Hematopoietic multipotent progenitor cell treated with erythropoietin and hydrocortisone succinate and interleukin-3 and kit ligand, for 15 days (in vitro differentiated cells): ENCODE measurements around the gene ZFHX3.

ENCODE experiments used
- DNase-seq: peaks from one replicate; pipeline ENCODE4 v3.0.0-alpha.2; 2015; ENCODE audit warnings: low spot score

ZFHX3 gene

GRCh38 chr16:72743011-72743761 is 304.7 kb downstream of the ZFHX3 start:
- DNase-seq: no peak

GRCh38 chr16:72740347-72740746 is 307.6 kb downstream of the ZFHX3 start:
- no peak for DNase-seq

- DNase-seq: no peak
These were observed 308.4 kb downstream of the ZFHX3 start for GRCh38 chr16:72739577-72739976.

- no peak for DNase-seq
These were observed 311.9 kb downstream of the ZFHX3 start for GRCh38 chr16:72736074-72736473.
